Loucy (cell line): ENCODE measurements around the gene NPRL2.

ENCODE experiments used
- H2AFZ ChIP-seq: fragments of 200-600 bp; sonication (generic); 2 replicates; pipeline ENCODE4 v1.6.0; 2016; ENCODE audit warnings: antibody characterized with exemption, mild to moderate bottlenecking, low read length, moderate library complexity
- H3F3A ChIP-seq: fragments of 200-600 bp; 2 replicates; pipeline ENCODE4 v1.6.0; 2016; ENCODE audit warnings: antibody characterized with exemption, low read depth, mild to moderate bottlenecking
- H3K27me3 ChIP-seq: fragments of 200-600 bp; sonication (generic); 2 replicates; pipeline ENCODE4 v1.6.1; 2014; ENCODE audit warnings: low read length, mild to moderate bottlenecking; ENCODE audit not compliant: insufficient read depth, poor library complexity, severe bottlenecking
- H3K36me3 ChIP-seq: fragments of 200-600 bp; sonication (generic); 2 replicates; pipeline ENCODE4 v1.6.1; 2016; ENCODE audit warnings: low read length; ENCODE audit not compliant: insufficient read depth
- H3K4me1 ChIP-seq: fragments of 200-600 bp; sonication (generic); 2 replicates; pipeline ENCODE4 v1.5.1; 2014; ENCODE audit warnings: low read length, mild to moderate bottlenecking; ENCODE audit not compliant: insufficient read depth, poor library complexity, severe bottlenecking
- H3K4me2 ChIP-seq: fragments of 200-600 bp; sonication (generic); 2 replicates; pipeline ENCODE4 v1.6.0; 2014; ENCODE audit warnings: antibody characterized with exemption, low read length, low read depth, mild to moderate bottlenecking; ENCODE audit not compliant: poor library complexity, severe bottlenecking
- H3K4me3 ChIP-seq: fragments of 200-600 bp; sonication (generic); 2 replicates; pipeline ENCODE4 v1.5.1; 2014; ENCODE audit warnings: low read length, mild to moderate bottlenecking, mixed read lengths; ENCODE audit not compliant: poor library complexity, severe bottlenecking
- H3K79me2 ChIP-seq: fragments of 200-600 bp; sonication (generic); 2 replicates; pipeline ENCODE4 v1.6.1; 2014; ENCODE audit warnings: low read length; ENCODE audit not compliant: insufficient read depth
- H3K9ac ChIP-seq: fragments of 200-600 bp; sonication (generic); 2 replicates; pipeline ENCODE4 v1.6.0; 2014; ENCODE audit warnings: mild to moderate bottlenecking, low read depth, low read length, moderate library complexity; ENCODE audit not compliant: poor library complexity, severe bottlenecking
- H3K9me2 ChIP-seq: fragments of 200-600 bp; sonication (generic); replicated peaks from 2 replicates; pipeline ENCODE4 v1.6.1; 2016; ENCODE audit warnings: low read depth, low read length, mixed read lengths
- H3K9me3 ChIP-seq: fragments of 200-600 bp; sonication (generic); 2 replicates; pipeline ENCODE4 v1.6.1; 2014; ENCODE audit warnings: mild to moderate bottlenecking, antibody characterized with exemption, low read length, low read depth; ENCODE audit not compliant: insufficient read depth
- H4K20me1 ChIP-seq: fragments of 200-600 bp; sonication (generic); 2 replicates; pipeline ENCODE4 v1.6.0; 2014; ENCODE audit warnings: antibody characterized with exemption, low read length, mild to moderate bottlenecking; ENCODE audit not compliant: insufficient read depth, poor library complexity, severe bottlenecking
- CTCF ChIP-seq: fragments of 200-600 bp; sonication (generic); conservative IDR thresholded peaks from 2 replicates; pipeline ENCODE4 v1.5.1; 2014; ENCODE audit warnings: mild to moderate bottlenecking, antibody characterized with exemption, low read length
- EZH2phosphoT487 ChIP-seq: fragments of 200-600 bp; IDR thresholded peaks from 2 replicates; pipeline ENCODE4 v1.6.1; 2018; ENCODE audit warnings: antibody characterized with exemption, mild to moderate bottlenecking, moderate library complexity, borderline replicate concordance

NPRL2 gene

GRCh38 chr3:50354186-50354764, 3.7 kb upstream of the NPRL2 start:
- Histone ChIP-seq H3K4me1 (peaks cover 49% of the 10 kb centered on the region), H2AFZ (no peak overlapping the region), H4K20me1 (peaks cover 47% of the 10 kb centered on the region)

GRCh38 chr3:50353245-50354004, 2.9 kb upstream of the NPRL2 start:
- Histone ChIP-seq H3K9ac (no peak overlapping the region), H3K9me2 (no peaks in the 10 kb centered on the region), H3K36me3 (peaks cover 9% of the 10 kb centered on the region; the same call in 1 of the 2 replicates), H3K4me1 (peaks cover 56% of the 10 kb centered on the region), H3K27me3 (no peaks in the 10 kb centered on the region), H3K79me2 (peaks cover 66% of the 10 kb centered on the region), H3K4me2 (no peak overlapping the region), H3K9me3 (no peaks in the 10 kb centered on the region), H4K20me1 (peaks cover 40% of the 10 kb centered on the region), H3F3A (no peaks in the 10 kb centered on the region), H2AFZ (no peak overlapping the region), H3K4me3 (no peak overlapping the region)
- TF ChIP-seq CTCF (no peak), EZH2phosphoT487 (no peak)

More at GRCh38 chr3:50354186-50354764, 3.7 kb upstream of the NPRL2 start:
- Histone ChIP-seq H3F3A (no peaks in the 10 kb centered on the region), H3K9me2 (no peaks in the 10 kb centered on the region), H3K79me2 (peaks cover 66% of the 10 kb centered on the region), H3K4me3 (no peak overlapping the region), H3K9ac (no peak overlapping the region), H3K27me3 (no peaks in the 10 kb centered on the region), H3K36me3 (peaks cover 9% of the 10 kb centered on the region; the same call in 1 of the 2 replicates), H3K9me3 (no peaks in the 10 kb centered on the region), H3K4me2 (no peak overlapping the region)
- no peak for TF ChIP-seq CTCF
- no peak for TF ChIP-seq EZH2phosphoT487

GRCh38 chr3:50352781-50353180, 2.2 kb upstream of the NPRL2 start:
- Histone ChIP-seq H3K79me2 (peaks cover 64% of the 10 kb centered on the region), H3K27me3 (no peaks in the 10 kb centered on the region), H2AFZ (no peak overlapping the region), H3K9ac (no peak overlapping the region), H3K9me2 (no peaks in the 10 kb centered on the region), H4K20me1 (peaks cover 33% of the 10 kb centered on the region), H3K36me3 (peaks cover 16% of the 10 kb centered on the region; the same call in 1 of the 2 replicates), H3F3A (no peaks in the 10 kb centered on the region), H3K4me1 (peaks cover 53% of the 10 kb centered on the region), H3K9me3 (no peaks in the 10 kb centered on the region), H3K4me2 (no peak overlapping the region), H3K4me3 (no peak overlapping the region)
- TF ChIP-seq EZH2phosphoT487 (no peak), CTCF (peak; percentile 52)
